ENCODE results near the gene AHI1. TPM values are rescaled to one million over a fixed set of nuclear protein-coding genes. Genes with fewer than 3 reads are reported as not detected.

AHI1 gene
- total and polyA plus RNA-seq, 2 of the 13 experiments (the other 11 are each of a cell fraction or from before 2014, with no cell fraction given), result 7.2 to 18.6 TPM

- no peak for FAIRE-seq
- Histone ChIP-seq H4K20me1 (ENCODE audit: insufficient read depth, low read length) (no peaks in the 10 kb centered on the region), H3K36me3 (replicated peaks in 1 of 2; ENCODE audit: control insufficient read depth in 1 of 2, insufficient read depth in 2 of 2, low read length in 2 of 2) (no peaks in the 10 kb centered on the region), H3K9ac (ENCODE audit: insufficient read depth, low read depth, low read length) (no peak overlapping the region), H2AFZ (ENCODE audit: low read length) (no peak overlapping the region), H3K9me3 (ENCODE audit: low read length) (no peaks in the 10 kb centered on the region), H3K4me3 (replicated peaks in 1 of 3; ENCODE audit: insufficient read depth in 1 of 3, low read depth in 2 of 3, low read length in 3 of 3) (no peak overlapping the region), H3K4me2 (ENCODE audit: low read depth, low read length) (no peak overlapping the region), H3K4me1 (ENCODE audit: insufficient read depth, low read length) (no peaks in the 10 kb centered on the region), H3K79me2 (ENCODE audit: insufficient read depth, low read length) (no peaks in the 10 kb centered on the region), H3K27me3 (ENCODE audit: control insufficient read depth in 1 of 2, insufficient read depth in 2 of 2, low read length in 2 of 2) (no peaks in the 10 kb centered on the region), H3K27ac (ENCODE audit: extremely low read length, insufficient read depth, low read length) (no peak overlapping the region)
- intact Hi-C loops (cut with micrococcal nuclease; ENCODE audit: unreplicated experiment) (no loop called here), in situ Hi-C loops (cut with HindIII; ENCODE audit: extremely low pct_ligation_motif_present, low pct_unique_long_range_greater_than_20kb) (no loop called here)
- ATAC-seq, result no peak
- BruUV-seq (replicated peaks), result no TSS peak
- DNase-seq (ENCODE audit: low spot score), result no peak
- no peak for TF ChIP-seq PAX8 (CRISPR knock-in tag; IDR thresholded peaks at IDR 0.05; ENCODE audit: borderline replicate concordance)
- CTCF ChIA-PET (ENCODE audit: low intra/inter-chr PET ratio, low total read pairs), result no interaction called here
- POLR2A ChIA-PET, result no interaction called here
Measured at GRCh38 chr6:135282395-135282794, 215.1 kb downstream of the AHI1 start.

DNA sequence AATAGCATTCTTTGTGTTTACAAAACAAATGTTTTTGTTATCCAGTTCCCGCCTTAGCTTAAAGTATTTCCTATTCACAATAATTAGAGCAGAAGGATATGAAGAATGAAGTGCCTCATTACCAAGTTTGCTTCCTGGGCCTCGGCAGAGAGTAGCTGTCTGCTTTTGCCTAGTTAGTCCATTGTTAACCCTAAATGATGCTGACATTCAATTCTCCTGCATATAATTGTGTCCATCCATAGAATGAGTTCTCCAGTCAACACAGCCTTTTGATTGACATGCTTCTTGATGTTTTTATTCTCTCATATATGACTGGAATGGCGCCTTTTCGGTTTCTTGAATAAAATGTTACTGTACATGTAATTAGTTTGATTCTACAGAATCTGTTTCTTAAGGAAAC is 215.6 kb downstream of the AHI1 start:
- Histone ChIP-seq H3K4me2 (ENCODE audit: low read depth, low read length) (no peak overlapping the region), H3K9ac (ENCODE audit: insufficient read depth, low read depth, low read length) (no peak overlapping the region), H3K27ac (ENCODE audit: extremely low read length, insufficient read depth, low read length) (no peak overlapping the region), H3K9me3 (ENCODE audit: low read length) (no peaks in the 10 kb centered on the region), H3K4me3 (replicated peaks in 1 of 3; ENCODE audit: insufficient read depth in 1 of 3, low read depth in 2 of 3, low read length in 3 of 3) (no peak overlapping the region), H3K36me3 (replicated peaks in 1 of 2; ENCODE audit: control insufficient read depth in 1 of 2, insufficient read depth in 2 of 2, low read length in 2 of 2) (no peaks in the 10 kb centered on the region), H3K4me1 (ENCODE audit: insufficient read depth, low read length) (no peaks in the 10 kb centered on the region), H3K27me3 (ENCODE audit: control insufficient read depth in 1 of 2, insufficient read depth in 2 of 2, low read length in 2 of 2) (no peaks in the 10 kb centered on the region), H3K79me2 (ENCODE audit: insufficient read depth, low read length) (no peaks in the 10 kb centered on the region), H4K20me1 (ENCODE audit: insufficient read depth, low read length) (no peaks in the 10 kb centered on the region), H2AFZ (ENCODE audit: low read length) (no peak overlapping the region)
- ChIA-PET CTCF (ENCODE audit: low intra/inter-chr PET ratio, low total read pairs) (no interaction called here), POLR2A (no interaction called here)
- 83% methylated on average over 4 of the region's 4 CpGs for WGBS (ENCODE audit: low lambda C conversion rate)
- FAIRE-seq (no peak), DNase-seq (ENCODE audit: low spot score) (no peak), ATAC-seq (no peak)
- in situ Hi-C loops (cut with HindIII; ENCODE audit: extremely low pct_ligation_motif_present, low pct_unique_long_range_greater_than_20kb) (no loop called here), intact Hi-C loops (cut with micrococcal nuclease; ENCODE audit: unreplicated experiment) (no loop called here)
- BruUV-seq (replicated peaks), result no TSS peak
- TF ChIP-seq SOX5 (CRISPR knock-in tag; IDR thresholded peaks at IDR 0.05; ENCODE audit: borderline replicate concordance) (no peak), SMYD3 (CRISPR knock-in tag; IDR thresholded peaks at IDR 0.05) (no peak), ZNF891 (CRISPR knock-in tag; IDR thresholded peaks at IDR 0.05) (no peak), ZNF260 (CRISPR knock-in tag; IDR thresholded peaks at IDR 0.05; ENCODE audit: borderline replicate concordance, low read depth) (no peak), ZNF589 (CRISPR knock-in tag; conservative IDR thresholded peaks at IDR 0.05) (no peak), ZNF256 (CRISPR knock-in tag; conservative IDR thresholded peaks at IDR 0.05) (no peak), GZF1 (CRISPR knock-in tag; IDR thresholded peaks at IDR 0.05) (no peak), MED8 (CRISPR knock-in tag; IDR thresholded peaks at IDR 0.05; ENCODE audit: insufficient replicate concordance) (no peak), ZNF160 (CRISPR knock-in tag; IDR thresholded peaks at IDR 0.05) (no peak)
- TF ChIP-seq, protein P1, sequence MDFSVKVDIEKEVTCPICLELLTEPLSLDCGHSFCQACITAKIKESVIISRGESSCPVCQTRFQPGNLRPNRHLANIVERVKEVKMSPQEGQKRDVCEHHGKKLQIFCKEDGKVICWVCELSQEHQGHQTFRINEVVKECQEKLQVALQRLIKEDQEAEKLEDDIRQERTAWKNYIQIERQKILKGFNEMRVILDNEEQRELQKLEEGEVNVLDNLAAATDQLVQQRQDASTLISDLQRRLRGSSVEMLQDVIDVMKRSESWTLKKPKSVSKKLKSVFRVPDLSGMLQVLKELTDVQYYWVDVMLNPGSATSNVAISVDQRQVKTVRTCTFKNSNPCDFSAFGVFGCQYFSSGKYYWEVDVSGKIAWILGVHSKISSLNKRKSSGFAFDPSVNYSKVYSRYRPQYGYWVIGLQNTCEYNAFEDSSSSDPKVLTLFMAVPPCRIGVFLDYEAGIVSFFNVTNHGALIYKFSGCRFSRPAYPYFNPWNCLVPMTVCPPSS (IDR thresholded peaks at IDR 0.05), result no peak
- TF ChIP-seq, protein P2, sequence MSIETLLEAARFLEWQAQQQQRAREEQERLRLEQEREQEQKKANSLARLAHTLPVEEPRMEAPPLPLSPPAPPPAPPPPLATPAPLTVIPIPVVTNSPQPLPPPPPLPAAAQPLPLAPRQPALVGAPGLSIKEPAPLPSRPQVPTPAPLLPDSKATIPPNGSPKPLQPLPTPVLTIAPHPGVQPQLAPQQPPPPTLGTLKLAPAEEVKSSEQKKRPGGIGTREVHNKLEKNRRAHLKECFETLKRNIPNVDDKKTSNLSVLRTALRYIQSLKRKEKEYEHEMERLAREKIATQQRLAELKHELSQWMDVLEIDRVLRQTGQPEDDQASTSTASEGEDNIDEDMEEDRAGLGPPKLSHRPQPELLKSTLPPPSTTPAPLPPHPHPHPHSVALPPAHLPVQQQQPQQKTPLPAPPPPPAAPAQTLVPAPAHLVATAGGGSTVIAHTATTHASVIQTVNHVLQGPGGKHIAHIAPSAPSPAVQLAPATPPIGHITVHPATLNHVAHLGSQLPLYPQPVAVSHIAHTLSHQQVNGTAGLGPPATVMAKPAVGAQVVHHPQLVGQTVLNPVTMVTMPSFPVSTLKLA (IDR thresholded peaks at IDR 0.05), result no peak
